Measurements from ENCODE around the gene EIF3B. TPM values are rescaled to one million over a fixed set of nuclear protein-coding genes. Genes with fewer than 3 reads are reported as not detected.
A peak's percentile ranks its signal among the peaks of the same experiment; 100 is the strongest.

The EIF3B gene
- total RNA-seq (2011; cell fraction: chromatin; rRNA removed; ENCODE audit: low replicate concordance), result 583 and 880 TPM in 2 replicates
- 353 and 358 TPM in 2 replicates for total RNA-seq (2011; cell fraction: nucleolus; rRNA removed)
- 465 and 579 TPM in 2 replicates for total RNA-seq (2011; cell fraction: nucleoplasm; rRNA removed)
- total RNA-seq (2014; rRNA removed) (334 and 358 TPM in 2 replicates), total RNA-seq (2014; rRNA removed; fragmentation: Illumina TruSeq; extraction: Trizol) (357 and 410 TPM in 2 replicates), total RNA-seq (2015; rRNA removed; fragmentation: Illumina TruSeq; extraction: Trizol) (407 and 420 TPM in 2 replicates), total RNA-seq (2021) (387 and 416 TPM in 2 replicates), polyA plus RNA-seq (2011; rRNA removed) (216 and 279 TPM in 2 replicates), polyA plus RNA-seq (2014; fragmentation: Illumina TruSeq; extraction: Trizol) (494 and 496 TPM in 2 replicates), polyA plus RNA-seq (2014; fragmentation: Nextera tagmentation; extraction: Ambion mirVana) (10 to 100 TPM; 25.9 to 57.6 TPM), polyA plus RNA-seq (2014; rRNA removed) (263 and 278 TPM in 2 replicates), polyA minus RNA-seq (2011; rRNA and poly(A)+ RNA removed) (295 and 299 TPM in 2 replicates), Bru-seq, nascent RNA (percentile 94 among the genes with signal in this experiment), BruChase-seq, experiment 1, labeled RNA remaining after a 2-hour chase (percentile 95 among the genes with signal in this experiment), BruChase-seq, experiment 2, labeled RNA remaining after a 6-hour chase (percentile 97 among the genes with signal in this experiment)
- 139 and 199 TPM in 2 replicates for polyA plus RNA-seq (2011; cell fraction: cytosol; rRNA removed)
- 409 and 424 TPM in 2 replicates for polyA plus RNA-seq (2011; cell fraction: nucleus; rRNA removed)
- polyA plus RNA-seq (2012), result 202 and 329 TPM in 2 replicates
- polyA minus RNA-seq (2011; cell fraction: cytosol; rRNA and poly(A)+ RNA removed), result 126 and 190 TPM in 2 replicates
- polyA minus RNA-seq (2011; cell fraction: nucleus; rRNA and poly(A)+ RNA removed), result 97.9 and 165 TPM in 2 replicates
- long read RNA-seq, experiment 1, transcript EIF3B-202 (19 exons, 2,966 nt), result minor isoform, 930 of 3,368 reads
- long read RNA-seq, experiment 1, transcript EIF3B-201 (19 exons, 3,055 nt), result major isoform, 1,268 of 3,368 reads
- long read RNA-seq, experiment 1, partial matches to known transcripts, result 724 of 3,368 reads
- long read RNA-seq, experiment 1, other reads (novel, unspliced or antisense), result 444 of 3,368 reads
- long read RNA-seq, experiment 2, partial matches to known transcripts, result 156 of 580 reads
- long read RNA-seq, experiment 2, other reads (novel, unspliced or antisense), result 419 of 580 reads
- long read RNA-seq, experiment 3, transcript EIF3B-201 (19 exons, 3,055 nt), result major isoform, 8 of 75 reads
- long read RNA-seq, experiment 3, transcript EIF3B-202 (19 exons, 2,966 nt), result minor isoform, 6 of 75 reads
- long read RNA-seq, experiment 3, partial matches to known transcripts, result 48 of 75 reads
- long read RNA-seq, experiment 3, other reads (novel, unspliced or antisense), result 12 of 75 reads

GRCh38 chr7:2354186-2354938 lies at the start of gene EIF3B:
Gene EIF3B (plus strand): TSS chr7:2354827. CDS start chr7:2354922, 95 bp downstream.
- ATAC-seq (peak; percentile 88), DNase-seq (ENCODE audit: extremely low read depth in 1 of 4, low spot score in 3 of 4) (peak; percentile 75 to 94 (median 85)), FAIRE-seq (peak; percentile 94)
- Histone ChIP-seq H2AFZ (ENCODE audit: low read depth, low read length) (peak within 1 kb of the TSS; percentile 100), H3K4me2 (ENCODE audit: insufficient read depth, low read length) (peak within 1 kb of the TSS; percentile 92), H3K9ac (ENCODE audit: insufficient read depth in 1 of 2, low read depth in 2 of 2, low read length in 2 of 2) (peak within 1 kb of the TSS; percentile 94 to 100), H3K36me3 (ENCODE audit: control insufficient read depth, insufficient read depth, low read length) (peaks cover 38% of the 10 kb centered on the region), H3K4me1 (replicated peaks in 1 of 2; ENCODE audit: control insufficient read depth in 2 of 2, insufficient read depth in 2 of 2, low read length in 2 of 2) (peaks cover 24 to 48% of the 10 kb centered on the region in 2 experiments; a peak in 4 of 5 replicates), H3K27ac (ENCODE audit: extremely low read depth, low read depth, low read length) (peak within 1 kb of the TSS; percentile 100), H3K79me2 (ENCODE audit: control insufficient read depth, insufficient read depth, low read length) (peaks cover 60% of the 10 kb centered on the region), H3K4me3 (peak within 1 kb of the TSS; percentile 93), H3K27me3 (ENCODE audit: control insufficient read depth in 2 of 2, insufficient read depth in 2 of 2, low read length in 2 of 2) (no peaks in the 10 kb centered on the region), H3K9me3 (replicated peaks; ENCODE audit: control insufficient read depth, insufficient read depth, low read depth, low read length) (no peaks in the 10 kb centered on the region), H4K20me1 (replicated peaks; ENCODE audit: control insufficient read depth, insufficient read depth, low read length) (peaks cover 39% of the 10 kb centered on the region), H3K9me1 (ENCODE audit: control insufficient read depth, insufficient read depth, low read length) (no peaks in the 10 kb centered on the region)
- in situ Hi-C loops (cut with MboI), result no loop called here
- ChIA-PET CTCF (ENCODE audit: low intra/inter-chr PET ratio) (no interaction called here), POLR2A (interaction anchor here (0.6 to 1.6 kb wide), 19 partner anchors 8 to 787 kb away, joined by 3 to 6 read pairs (median 3); partner anchors contain the start of genes MAD1L1, MRM2, NUDT1 and SNX8)
- BruUV-seq (replicated peaks), result no TSS peak
- intact Hi-C loops (cut with micrococcal nuclease), result loop anchor here (5.0 kb wide), 1 partner anchor 252 kb away; no protein-coding TSS in a partner anchor
- under 1% methylated on average over 55 of the region's 55 CpGs for WGBS (ENCODE audit: insufficient coverage, low coverage, missing lambda C conversion rate)
- TF ChIP-seq EHMT2 (IDR thresholded peaks at IDR 0.05) (no peak), NCOA6 (IDR thresholded peaks at IDR 0.05) (0 out of 2 replicates have a peak, but pooled peaks have one; percentile 29), GABPB1 (CRISPR knock-in tag; IDR thresholded peaks at IDR 0.05) (no peak), CBFA2T3 (IDR thresholded peaks at IDR 0.05) (no peak), TCF15 (CRISPR knock-in tag; IDR thresholded peaks at IDR 0.05) (no peak), E2F3 (CRISPR knock-in tag; IDR thresholded peaks at IDR 0.05) (no peak), XRCC5 (IDR thresholded peaks at IDR 0.05; ENCODE audit: low read depth, low read length) (no peak; the same call in 1 of the 2 replicates), ZNF263 (CRISPR knock-in tag; IDR thresholded peaks at IDR 0.05; ENCODE audit: borderline replicate concordance) (no peak), ZNF551 (CRISPR knock-in tag; IDR thresholded peaks at IDR 0.05) (no peak), GATAD2A (IDR thresholded peaks at IDR 0.05) (no peak), PKNOX1 (IDR thresholded peaks at IDR 0.05) (no peak; the same call in 1 of the 2 replicates)

Data from K562 (cell line).